22Rv1 (cell line): ENCODE data around the gene POU2F1.

Experiments used
- ZFX ChIP-seq: fragments of 450-650 bp; IDR thresholded peaks from 2 replicates; pipeline ENCODE4 v1.6.1; 2017; ENCODE audit warnings: antibody characterized with exemption, borderline replicate concordance
- TF ChIP-seq, protein P1 (sequence below): fragments of 450-650 bp; IDR thresholded peaks from 2 replicates; pipeline ENCODE4 v1.5.1; 2017; ENCODE audit warnings: mild to moderate bottlenecking

- TF ChIP-seq, protein P1, sequence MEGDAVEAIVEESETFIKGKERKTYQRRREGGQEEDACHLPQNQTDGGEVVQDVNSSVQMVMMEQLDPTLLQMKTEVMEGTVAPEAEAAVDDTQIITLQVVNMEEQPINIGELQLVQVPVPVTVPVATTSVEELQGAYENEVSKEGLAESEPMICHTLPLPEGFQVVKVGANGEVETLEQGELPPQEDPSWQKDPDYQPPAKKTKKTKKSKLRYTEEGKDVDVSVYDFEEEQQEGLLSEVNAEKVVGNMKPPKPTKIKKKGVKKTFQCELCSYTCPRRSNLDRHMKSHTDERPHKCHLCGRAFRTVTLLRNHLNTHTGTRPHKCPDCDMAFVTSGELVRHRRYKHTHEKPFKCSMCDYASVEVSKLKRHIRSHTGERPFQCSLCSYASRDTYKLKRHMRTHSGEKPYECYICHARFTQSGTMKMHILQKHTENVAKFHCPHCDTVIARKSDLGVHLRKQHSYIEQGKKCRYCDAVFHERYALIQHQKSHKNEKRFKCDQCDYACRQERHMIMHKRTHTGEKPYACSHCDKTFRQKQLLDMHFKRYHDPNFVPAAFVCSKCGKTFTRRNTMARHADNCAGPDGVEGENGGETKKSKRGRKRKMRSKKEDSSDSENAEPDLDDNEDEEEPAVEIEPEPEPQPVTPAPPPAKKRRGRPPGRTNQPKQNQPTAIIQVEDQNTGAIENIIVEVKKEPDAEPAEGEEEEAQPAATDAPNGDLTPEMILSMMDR = no peak
- no peak for TF ChIP-seq ZFX
Observed at GRCh38 chr1:167225920-167226319, 5.2 kb downstream of the POU2F1 start.
